Endothelial cell of umbilical vein (primary cell): ENCODE data around the gene RAI1. TPM values are rescaled to one million over a fixed set of nuclear protein-coding genes. Genes with fewer than 3 reads are reported as not detected.

Source experiments
- BruUV-seq: library from RNA; stranded (reverse); fragments of 400-500 nt; replicated peaks from 2 replicates; lab custom pipeline; 2021; lab: Mats Ljungman, UMichigan
- CTCF ChIA-PET: fragments of 300-600, 350-600 bp; sonication (Branson Sonifier 250); formaldehyde crosslinking; loops from one replicate; lab custom pipeline; 2021; ENCODE audit warnings: antibody characterized with exemption, inconsistent platforms; lab: Charles Lee
- POLR2A ChIA-PET: fragments of 300-600, 350-600 bp; sonication (Branson Sonifier 250); formaldehyde crosslinking; loops from one replicate; lab custom pipeline; 2021; ENCODE audit warnings: antibody characterized with exemption, inconsistent platforms; lab: Charles Lee
- DNase-seq: peaks from one replicate; pipeline ENCODE4 v3.0.0-alpha.2; 2011; ENCODE audit warnings: low read depth, low spot score
- FAIRE-seq: peaks from 2 replicates; lab custom pipeline; 2011; peaks lifted over from hg19 to GRCh38; lab: Jason Lieb, UNC
- H2AFZ ChIP-seq: 2 replicates; pipeline ENCODE4 v1.6.0; 2012; ENCODE audit warnings: low read depth, low read length, control low read depth, inconsistent platforms
- H3K27ac ChIP-seq: 2 replicates; pipeline ENCODE4 v1.5.1; 2011; ENCODE audit warnings: low read depth, mild to moderate bottlenecking, control low read depth, low read length, moderate library complexity; ENCODE audit not compliant: insufficient read depth
- H3K27me3 ChIP-seq, 2 experiments: 2 replicates each; pipeline versions ENCODE4 v1.6.0 to v1.6.1; 2011; ENCODE audit warnings: low read length in 2 of 2, mixed read lengths in 1 of 2; ENCODE audit not compliant: control insufficient read depth in 2 of 2, insufficient read depth in 2 of 2
- H3K36me3 ChIP-seq, 2 experiments: 2 replicates in 1 of 2; 3 replicates in 1 of 2; pipeline ENCODE4 v1.5.1; 2011; ENCODE audit warnings: low read length in 2 of 2, mild to moderate bottlenecking in 1 of 2, moderate library complexity in 1 of 2; ENCODE audit not compliant: control insufficient read depth in 2 of 2, insufficient read depth in 2 of 2; ENCODE audit errors: extremely low read depth in 1 of 2
- H3K4me1 ChIP-seq: 3 replicates; pipeline ENCODE4 v1.5.1; 2011; ENCODE audit warnings: mild to moderate bottlenecking, low read length; ENCODE audit not compliant: control insufficient read depth, insufficient read depth; ENCODE audit errors: extremely low read depth
- H3K4me2 ChIP-seq: 2 replicates; pipeline ENCODE4 v1.6.1; 2011; ENCODE audit warnings: low read length, control low read depth, mixed read lengths; ENCODE audit not compliant: insufficient read depth
- H3K4me3 ChIP-seq, 3 experiments: fragments of 200-600 bp in 1 of 3; sonication (generic), shearing (Covaris generic) in 1 of 3; replicated peaks in 1 of 3; 2 replicates each; pipeline ENCODE4 v1.5.1; 2011 to 2016; ENCODE audit warnings: control low read depth in 3 of 3, low read length in 3 of 3, mild to moderate bottlenecking in 2 of 3, inconsistent platforms in 1 of 3, low read depth in 1 of 3, moderate library complexity in 1 of 3; ENCODE audit not compliant: insufficient read depth in 1 of 3
- H3K79me2 ChIP-seq: 2 replicates; pipeline ENCODE4 v1.6.0; 2012; ENCODE audit warnings: low read length, inconsistent platforms; ENCODE audit not compliant: control insufficient read depth, insufficient read depth
- H3K9ac ChIP-seq: replicated peaks from 2 replicates; pipeline ENCODE3; 2011; ENCODE audit warnings: low read length, control low read depth; ENCODE audit not compliant: insufficient read depth; ENCODE audit errors: extremely low read depth
- H3K9me1 ChIP-seq: replicated peaks from 3 replicates; pipeline ENCODE4 v1.6.0; 2011; ENCODE audit warnings: mild to moderate bottlenecking, low read length; ENCODE audit not compliant: control insufficient read depth, insufficient read depth; ENCODE audit errors: extremely low read depth
- H3K9me3 ChIP-seq: replicated peaks from 2 replicates; pipeline ENCODE4 v1.5.1; 2012; ENCODE audit warnings: low read length, inconsistent platforms; ENCODE audit not compliant: control insufficient read depth, insufficient read depth
- H4K20me1 ChIP-seq: replicated peaks from 2 replicates; pipeline ENCODE3; 2011; ENCODE audit warnings: mild to moderate bottlenecking, low read length; ENCODE audit not compliant: control insufficient read depth, insufficient read depth; ENCODE audit errors: extremely low read depth
- EZH2 ChIP-seq: IDR thresholded peaks from 2 replicates; pipeline ENCODE4 v1.6.1; 2012; ENCODE audit warnings: borderline replicate concordance, low read depth, mild to moderate bottlenecking, moderate library complexity, low read length, inconsistent platforms; ENCODE audit not compliant: severe bottlenecking
- FOS ChIP-seq: IDR thresholded peaks from 2 replicates; pipeline ENCODE4 v1.6.1; 2011; ENCODE audit warnings: mild to moderate bottlenecking, low read length, moderate library complexity, borderline replicate concordance; ENCODE audit not compliant: insufficient read depth
- GATA2 ChIP-seq: IDR thresholded peaks from 2 replicates; pipeline ENCODE4 v1.7.0; 2011; ENCODE audit warnings: low read depth, mild to moderate bottlenecking, moderate library complexity, mixed read lengths, low read length; ENCODE audit not compliant: insufficient read length, insufficient read depth
- JUN ChIP-seq: IDR thresholded peaks from 2 replicates; pipeline ENCODE4 v1.6.1; 2011; ENCODE audit warnings: borderline replicate concordance, low read depth; ENCODE audit not compliant: insufficient read length, insufficient read depth
- POLR2A ChIP-seq: IDR thresholded peaks from 2 replicates; pipeline ENCODE4 v1.6.1; 2012; ENCODE audit warnings: low read depth, mild to moderate bottlenecking, control low read depth, low read length
- POLR2AphosphoS5 ChIP-seq: IDR thresholded peaks from 2 replicates; pipeline ENCODE4 v1.6.1; 2012; ENCODE audit warnings: low read depth, mild to moderate bottlenecking, control low read depth, low read length, moderate library complexity; ENCODE audit not compliant: insufficient read depth
- dilution Hi-C: fragments of 300-500 bp; cut with MboI; formaldehyde crosslinking; loops from one replicate; pipeline ENCODE4 v1.15.0; 2019; ENCODE audit warnings: low sequenced_read_pairs; ENCODE audit not compliant: extremely low pct_ligation_motif_present
- intact Hi-C: fragments of 100-400 bp; cut with micrococcal nuclease; formaldehyde crosslinking; loops from one replicate; pipeline ENCODE4 v1.10.0; 2022
- polyA plus RNA-seq, 4 experiments: library from polyadenylated mRNA; depleted of rRNA in 3 of 4; stranded (reverse) in 3 of 4; unstranded in 1 of 4; fragments of >200 nt; gene quantifications; 2 replicates each; pipeline versions ENCODE4 v1.2.1 to v1.2.3, GENCODE V29; 2011 to 2012; ENCODE audit warnings: missing spikeins in 1 of 4
- total RNA-seq: library from RNA; stranded (reverse); gene quantifications from 2 replicates; pipeline ENCODE4 v1.2.3, GENCODE V29; 2021
- TF ChIP-seq, protein P1 (sequence below), 2 donors: IDR thresholded peaks; 1 replicate in 1 of 2; 2 replicates in 1 of 2; pipeline ENCODE4 v1.5.1; 2011; ENCODE audit warnings: low read length in 2 of 2, mild to moderate bottlenecking in 2 of 2, moderate library complexity in 2 of 2, control low read depth in 1 of 2, inconsistent platforms in 1 of 2, low read depth in 1 of 2; ENCODE audit not compliant: insufficient read depth in 1 of 2; ENCODE audit errors: extremely low read depth in 1 of 2
- TF ChIP-seq, protein P2 (sequence below): IDR thresholded peaks from 2 replicates; pipeline ENCODE4 v1.6.1; 2011; ENCODE audit not compliant: insufficient read depth, insufficient read length

The RAI1 gene
- total and polyA plus RNA-seq, 2 donors (not counting 3 experiments of a cell fraction or from before 2014, with no cell fraction given): 7.8 to 43.3 TPM

DNA sequence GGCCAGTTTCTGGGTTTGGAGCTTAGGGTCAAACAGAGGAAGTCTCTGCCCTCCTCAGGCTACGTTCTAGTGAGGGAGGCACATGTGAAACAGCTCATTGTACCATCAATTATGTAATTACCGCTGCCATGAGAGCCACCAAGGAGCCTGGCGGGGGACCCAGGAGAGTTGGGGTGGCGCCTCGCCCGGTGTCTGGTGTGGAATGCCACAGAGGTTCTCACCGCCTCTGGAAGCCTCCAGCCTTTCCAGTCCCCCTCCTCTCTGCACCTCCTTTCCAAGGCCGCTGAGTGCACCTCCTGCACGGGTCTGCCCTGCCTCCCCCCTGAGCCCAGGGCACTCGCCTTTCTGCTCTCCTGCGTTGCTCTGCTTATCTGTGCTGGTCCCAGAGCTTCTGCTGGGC is 104.1 kb downstream of the RAI1 start:
- intact Hi-C loops: loop anchor here (2.0 kb wide), 1 partner anchor 103 kb away; no protein-coding TSS in a partner anchor
- no TSS peak for BruUV-seq
- no peak for FAIRE-seq

More for the DNA sequence above, 104.1 kb downstream of the RAI1 start:
- ChIA-PET POLR2A (no interaction called here), CTCF (interaction anchor here (1.9 kb wide), 1 partner anchor 105 kb away, joined by 5 read pairs; no protein-coding TSS in a partner anchor)
- H2AFZ ChIP-seq: no peak overlapping the region
- H3K9me1 ChIP-seq: no peaks in the 10 kb centered on the region
- no peaks in the 10 kb centered on the region for H3K79me2 ChIP-seq
- no peak for DNase-seq
- no peaks in the 10 kb centered on the region for H3K27me3 ChIP-seq
- dilution Hi-C loops: no loop called here
- peaks cover 3% of the 10 kb centered on the region for H4K20me1 ChIP-seq
- no peaks in the 10 kb centered on the region for H3K36me3 ChIP-seq
- H3K4me1 ChIP-seq: peaks cover 30% of the 10 kb centered on the region
- TF ChIP-seq GATA2: no peak
- TF ChIP-seq, protein P1, sequence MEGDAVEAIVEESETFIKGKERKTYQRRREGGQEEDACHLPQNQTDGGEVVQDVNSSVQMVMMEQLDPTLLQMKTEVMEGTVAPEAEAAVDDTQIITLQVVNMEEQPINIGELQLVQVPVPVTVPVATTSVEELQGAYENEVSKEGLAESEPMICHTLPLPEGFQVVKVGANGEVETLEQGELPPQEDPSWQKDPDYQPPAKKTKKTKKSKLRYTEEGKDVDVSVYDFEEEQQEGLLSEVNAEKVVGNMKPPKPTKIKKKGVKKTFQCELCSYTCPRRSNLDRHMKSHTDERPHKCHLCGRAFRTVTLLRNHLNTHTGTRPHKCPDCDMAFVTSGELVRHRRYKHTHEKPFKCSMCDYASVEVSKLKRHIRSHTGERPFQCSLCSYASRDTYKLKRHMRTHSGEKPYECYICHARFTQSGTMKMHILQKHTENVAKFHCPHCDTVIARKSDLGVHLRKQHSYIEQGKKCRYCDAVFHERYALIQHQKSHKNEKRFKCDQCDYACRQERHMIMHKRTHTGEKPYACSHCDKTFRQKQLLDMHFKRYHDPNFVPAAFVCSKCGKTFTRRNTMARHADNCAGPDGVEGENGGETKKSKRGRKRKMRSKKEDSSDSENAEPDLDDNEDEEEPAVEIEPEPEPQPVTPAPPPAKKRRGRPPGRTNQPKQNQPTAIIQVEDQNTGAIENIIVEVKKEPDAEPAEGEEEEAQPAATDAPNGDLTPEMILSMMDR (IDR thresholded peaks at IDR 0.05; ENCODE audit: extremely low read depth in 1 of 2, insufficient read depth in 1 of 2, low read depth in 1 of 2, low read length in 2 of 2): no peak
- no peak for TF ChIP-seq POLR2A
- TF ChIP-seq, protein P2, sequence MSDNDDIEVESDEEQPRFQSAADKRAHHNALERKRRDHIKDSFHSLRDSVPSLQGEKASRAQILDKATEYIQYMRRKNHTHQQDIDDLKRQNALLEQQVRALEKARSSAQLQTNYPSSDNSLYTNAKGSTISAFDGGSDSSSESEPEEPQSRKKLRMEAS: no peak
- TF ChIP-seq POLR2AphosphoS5: no peak
- TF ChIP-seq EZH2: no peak
- no peak for TF ChIP-seq JUN
- no peak for TF ChIP-seq FOS
- no peak overlapping the region for H3K4me2 ChIP-seq
- H3K9ac ChIP-seq: no peak overlapping the region
- H3K9me3 ChIP-seq: no peaks in the 10 kb centered on the region
- no peak overlapping the region for H3K4me3 ChIP-seq
- H3K27ac ChIP-seq: no peak overlapping the region
